ENCODE data around the gene ASAH2.

GRCh38 chr10:50295367-50295766 is 44.1 kb upstream of the ASAH2 start:
- TF ChIP-seq CTCF (IDR thresholded peaks at IDR 0.05) (no peak), POLR2A (IDR thresholded peaks at IDR 0.05) (no peak)

Data from Peyer's patch (tissue), 4 donors.